ENCODE data around the gene SLC24A3. TPM values are rescaled to one million over a fixed set of nuclear protein-coding genes. Genes with fewer than 3 reads are reported as not detected.

SLC24A3 gene
- total and polyA plus RNA-seq, 2 of the 13 experiments (the other 11 are each of a cell fraction or from before 2014, with no cell fraction given) = not detected

DNA sequence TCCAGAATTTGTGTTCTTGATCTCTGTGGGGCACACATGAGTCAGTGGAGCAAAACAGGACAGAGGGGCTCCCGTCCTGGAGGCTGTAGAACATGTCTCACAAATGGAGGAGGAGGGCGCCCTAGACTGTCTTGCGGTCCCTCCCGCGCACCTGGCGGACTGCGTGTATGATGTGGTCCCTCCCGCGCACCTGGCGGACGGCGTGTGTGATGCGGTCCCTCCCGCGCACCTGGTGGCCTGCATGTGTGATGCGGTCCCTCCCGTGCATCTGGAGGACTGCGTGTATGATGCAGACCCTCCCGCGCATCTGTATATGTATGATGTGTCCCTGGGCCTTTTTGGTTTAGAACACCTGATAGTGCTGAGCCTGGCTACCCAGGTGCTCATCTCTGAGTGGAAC lies 386.8 kb downstream of the SLC24A3 start (continued):
- TF ChIP-seq PRPF4 (IDR thresholded peaks at IDR 0.05; ENCODE audit: low read depth, low read length, poor library complexity, severe bottlenecking) = no peak
- TF ChIP-seq NFE2L1 (CRISPR knock-in tag; IDR thresholded peaks at IDR 0.05; ENCODE audit: borderline replicate concordance) = no peak

DNA sequence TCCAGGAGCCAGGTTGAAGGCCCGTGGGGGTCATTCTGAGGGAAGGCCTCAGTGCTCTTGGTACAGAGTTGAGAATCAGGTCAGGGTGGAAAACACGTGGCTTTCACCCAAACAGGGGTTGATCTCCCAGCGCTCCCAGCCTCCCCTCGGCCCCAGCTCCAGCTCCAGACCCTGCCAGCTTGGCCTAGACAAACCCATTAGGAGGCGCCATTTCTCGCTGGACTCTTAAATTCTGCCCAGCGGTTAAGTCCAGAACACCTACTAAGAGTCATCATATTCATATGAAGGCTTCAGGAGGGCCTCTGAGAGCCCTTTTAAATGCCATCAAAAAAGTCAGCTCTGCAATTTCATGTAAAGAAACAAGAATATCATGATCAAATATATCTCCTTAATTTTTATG lies 387.6 kb downstream of the SLC24A3 start:
- WGBS (ENCODE audit: low lambda C conversion rate) = 32% methylated on average over 7 of the region's 7 CpGs
- BruUV-seq (replicated peaks) = no TSS peak
- DNase-seq (ENCODE audit: low spot score) = no peak

DNA sequence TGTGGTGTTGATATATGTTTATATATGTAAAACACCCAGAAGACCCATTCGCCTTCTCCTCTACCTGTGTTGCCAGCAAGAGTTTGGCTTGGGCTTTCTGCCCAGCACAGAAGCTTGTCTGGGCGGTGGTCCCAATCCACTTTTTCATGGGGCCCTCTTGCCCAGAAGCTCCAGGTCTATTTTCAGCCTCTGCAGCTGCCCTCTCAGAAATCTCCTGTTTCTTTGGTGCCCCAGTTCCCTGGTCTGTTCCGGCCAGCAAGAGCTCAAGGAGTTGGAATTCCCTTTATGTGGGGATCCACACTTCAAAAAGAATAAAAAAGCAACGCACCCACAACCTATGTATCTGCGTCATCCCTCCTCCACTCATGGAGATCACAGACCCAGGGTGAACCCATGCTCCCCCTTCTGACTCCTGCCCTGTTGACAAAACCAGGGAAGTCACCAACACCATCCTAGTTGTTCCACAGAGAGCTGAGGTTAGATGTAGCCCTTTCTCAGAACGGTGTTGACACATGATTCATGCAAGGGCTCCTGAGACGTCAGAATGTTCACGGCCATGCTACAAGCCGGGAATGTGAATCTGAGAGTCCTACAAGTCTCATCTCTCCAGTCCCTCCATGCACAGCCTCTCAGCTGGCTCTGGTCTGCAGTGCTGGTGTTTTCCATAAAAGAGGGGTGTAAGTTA lies 388.8 kb downstream of the SLC24A3 start:
- Histone ChIP-seq H3K4me1 (ENCODE audit: insufficient read depth, low read length) (peaks cover 41% of the 10 kb centered on the region), H4K20me1 (ENCODE audit: insufficient read depth, low read length) (no peaks in the 10 kb centered on the region), H2AFZ (ENCODE audit: low read length) (no peak overlapping the region), H3K9ac (ENCODE audit: insufficient read depth, low read depth, low read length) (no peak overlapping the region), H3K27me3 (ENCODE audit: control insufficient read depth in 1 of 2, insufficient read depth in 2 of 2, low read length in 2 of 2) (peaks cover 2 to 3% of the 10 kb centered on the region in 2 experiments; a peak in 3 of 5 replicates), H3K9me3 (ENCODE audit: low read length) (no peaks in the 10 kb centered on the region), H3K36me3 (replicated peaks in 1 of 2; ENCODE audit: control insufficient read depth in 1 of 2, insufficient read depth in 2 of 2, low read length in 2 of 2) (no peaks in the 10 kb centered on the region), H3K4me3 (replicated peaks in 1 of 3; ENCODE audit: insufficient read depth in 1 of 3, low read depth in 2 of 3, low read length in 3 of 3) (no peak overlapping the region), H3K79me2 (ENCODE audit: insufficient read depth, low read length) (no peaks in the 10 kb centered on the region), H3K4me2 (ENCODE audit: low read depth, low read length) (peak overlapping the region; percentile 26; the same call in 1 of the 2 replicates), H3K27ac (ENCODE audit: extremely low read length, insufficient read depth, low read length) (no peak overlapping the region)
- CTCF ChIA-PET (ENCODE audit: low intra/inter-chr PET ratio, low total read pairs) = no interaction called here
- intact Hi-C loops (cut with micrococcal nuclease; ENCODE audit: unreplicated experiment) (loop anchor here (10.0 kb wide), 1 partner anchor 154 kb away; the partner anchor contains the start of gene RIN2), in situ Hi-C loops (cut with HindIII; ENCODE audit: extremely low pct_ligation_motif_present, low pct_unique_long_range_greater_than_20kb) (no loop called here)
- DNase-seq (ENCODE audit: low spot score) (no peak), FAIRE-seq (no peak), ATAC-seq (peak; percentile 36; the same call in 1 of the 3 replicates)
- BruUV-seq (replicated peaks) = no TSS peak
- POLR2A ChIA-PET = no interaction called here
- WGBS (ENCODE audit: low lambda C conversion rate) = 33% methylated on average over 9 of the region's 9 CpGs
- TF ChIP-seq FOXA3 (CRISPR knock-in tag; IDR thresholded peaks at IDR 0.05) (peak; percentile 69), FOXA1 (IDR thresholded peaks at IDR 0.05) (no peak), FOXA1 (CRISPR knock-in tag; IDR thresholded peaks at IDR 0.05) (peak; percentile 59)
- TF ChIP-seq, protein P1, sequence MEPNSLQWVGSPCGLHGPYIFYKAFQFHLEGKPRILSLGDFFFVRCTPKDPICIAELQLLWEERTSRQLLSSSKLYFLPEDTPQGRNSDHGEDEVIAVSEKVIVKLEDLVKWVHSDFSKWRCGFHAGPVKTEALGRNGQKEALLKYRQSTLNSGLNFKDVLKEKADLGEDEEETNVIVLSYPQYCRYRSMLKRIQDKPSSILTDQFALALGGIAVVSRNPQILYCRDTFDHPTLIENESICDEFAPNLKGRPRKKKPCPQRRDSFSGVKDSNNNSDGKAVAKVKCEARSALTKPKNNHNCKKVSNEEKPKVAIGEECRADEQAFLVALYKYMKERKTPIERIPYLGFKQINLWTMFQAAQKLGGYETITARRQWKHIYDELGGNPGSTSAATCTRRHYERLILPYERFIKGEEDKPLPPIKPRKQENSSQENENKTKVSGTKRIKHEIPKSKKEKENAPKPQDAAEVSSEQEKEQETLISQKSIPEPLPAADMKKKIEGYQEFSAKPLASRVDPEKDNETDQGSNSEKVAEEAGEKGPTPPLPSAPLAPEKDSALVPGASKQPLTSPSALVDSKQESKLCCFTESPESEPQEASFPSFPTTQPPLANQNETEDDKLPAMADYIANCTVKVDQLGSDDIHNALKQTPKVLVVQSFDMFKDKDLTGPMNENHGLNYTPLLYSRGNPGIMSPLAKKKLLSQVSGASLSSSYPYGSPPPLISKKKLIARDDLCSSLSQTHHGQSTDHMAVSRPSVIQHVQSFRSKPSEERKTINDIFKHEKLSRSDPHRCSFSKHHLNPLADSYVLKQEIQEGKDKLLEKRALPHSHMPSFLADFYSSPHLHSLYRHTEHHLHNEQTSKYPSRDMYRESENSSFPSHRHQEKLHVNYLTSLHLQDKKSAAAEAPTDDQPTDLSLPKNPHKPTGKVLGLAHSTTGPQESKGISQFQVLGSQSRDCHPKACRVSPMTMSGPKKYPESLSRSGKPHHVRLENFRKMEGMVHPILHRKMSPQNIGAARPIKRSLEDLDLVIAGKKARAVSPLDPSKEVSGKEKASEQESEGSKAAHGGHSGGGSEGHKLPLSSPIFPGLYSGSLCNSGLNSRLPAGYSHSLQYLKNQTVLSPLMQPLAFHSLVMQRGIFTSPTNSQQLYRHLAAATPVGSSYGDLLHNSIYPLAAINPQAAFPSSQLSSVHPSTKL (CRISPR knock-in tag; IDR thresholded peaks at IDR 0.05) = 0 out of 2 replicates have a peak, but pooled peaks have one; percentile 13

More for the DNA sequence above, 387.6 kb downstream of the SLC24A3 start:
- Histone ChIP-seq H3K4me3 (replicated peaks in 1 of 3; ENCODE audit: insufficient read depth in 1 of 3, low read depth in 2 of 3, low read length in 3 of 3) (no peak overlapping the region), H3K9me3 (ENCODE audit: low read length) (no peaks in the 10 kb centered on the region), H3K27me3 (ENCODE audit: control insufficient read depth in 1 of 2, insufficient read depth in 2 of 2, low read length in 2 of 2) (peaks cover 2 to 12% of the 10 kb centered on the region in 2 experiments; a peak in 3 of 5 replicates), H3K4me2 (ENCODE audit: low read depth, low read length) (no peak overlapping the region), H2AFZ (ENCODE audit: low read length) (no peak overlapping the region), H3K79me2 (ENCODE audit: insufficient read depth, low read length) (no peaks in the 10 kb centered on the region), H4K20me1 (ENCODE audit: insufficient read depth, low read length) (no peaks in the 10 kb centered on the region), H3K27ac (ENCODE audit: extremely low read length, insufficient read depth, low read length) (no peak overlapping the region), H3K36me3 (replicated peaks in 1 of 2; ENCODE audit: control insufficient read depth in 1 of 2, insufficient read depth in 2 of 2, low read length in 2 of 2) (no peaks in the 10 kb centered on the region), H3K4me1 (ENCODE audit: insufficient read depth, low read length) (peaks cover 28% of the 10 kb centered on the region), H3K9ac (ENCODE audit: insufficient read depth, low read depth, low read length) (no peak overlapping the region)
- ATAC-seq (no peak), FAIRE-seq (no peak)
- ChIA-PET CTCF (ENCODE audit: low intra/inter-chr PET ratio, low total read pairs) (no interaction called here), POLR2A (no interaction called here)
- TF ChIP-seq PHF20 (CRISPR knock-in tag; IDR thresholded peaks at IDR 0.05) (no peak), STAG1 (CRISPR knock-in tag; IDR thresholded peaks at IDR 0.05) (peak; percentile 15; the same call in 1 of the 2 replicates)
- in situ Hi-C loops (cut with HindIII; ENCODE audit: extremely low pct_ligation_motif_present, low pct_unique_long_range_greater_than_20kb) = no loop called here
- intact Hi-C loops (cut with micrococcal nuclease; ENCODE audit: unreplicated experiment) = loop anchor here (10.0 kb wide), 1 partner anchor 155 kb away; the partner anchor contains the start of gene RIN2
